Gastrocnemius medialis (tissue), 4 donors: ENCODE results near the gene OR14A2.

Source experiments
- POLR2A ChIP-seq, 2 donors: fragments of 450-650 bp; IDR thresholded peaks; one replicate each; pipeline ENCODE4 v1.6.1; 2017; ENCODE audit warnings: antibody characterized with exemption in 2 of 2, mild to moderate bottlenecking in 2 of 2, moderate library complexity in 2 of 2
- TF ChIP-seq, protein P1 (sequence below), 5 experiments: fragments of 450-650 bp in 3 of 5; fragments of 200-600 bp in 2 of 5; sonication (generic) in 2 of 5; IDR thresholded peaks in 4 of 5; conservative IDR thresholded peaks in 1 of 5; 1 replicate in 4 of 5; 2 replicates in 1 of 5; pipeline ENCODE4 v1.5.1; 2016 to 2019; ENCODE audit warnings: antibody characterized with exemption in 5 of 5, mild to moderate bottlenecking in 3 of 5, moderate library complexity in 3 of 5

DNA sequence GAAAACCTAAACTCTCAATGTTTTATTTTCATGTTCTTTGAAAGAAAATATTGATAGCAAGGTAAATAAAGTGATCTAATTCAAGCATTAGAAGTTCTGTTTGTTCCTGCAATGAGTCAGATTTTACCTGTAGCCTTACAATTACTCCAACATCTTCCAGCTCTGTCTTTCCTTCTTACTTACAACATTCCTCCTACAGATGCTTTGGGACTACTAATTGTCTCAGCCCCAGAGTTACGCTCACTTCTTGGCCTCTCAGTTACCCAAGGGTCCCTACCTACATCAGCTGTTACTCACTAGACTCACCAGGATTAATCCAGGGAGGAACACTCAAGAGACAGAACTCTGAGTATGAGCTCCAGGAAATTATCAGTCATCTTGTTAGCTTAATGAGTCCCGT lies 49.6 kb upstream of the OR14A2 start:
- TF ChIP-seq, protein P1, sequence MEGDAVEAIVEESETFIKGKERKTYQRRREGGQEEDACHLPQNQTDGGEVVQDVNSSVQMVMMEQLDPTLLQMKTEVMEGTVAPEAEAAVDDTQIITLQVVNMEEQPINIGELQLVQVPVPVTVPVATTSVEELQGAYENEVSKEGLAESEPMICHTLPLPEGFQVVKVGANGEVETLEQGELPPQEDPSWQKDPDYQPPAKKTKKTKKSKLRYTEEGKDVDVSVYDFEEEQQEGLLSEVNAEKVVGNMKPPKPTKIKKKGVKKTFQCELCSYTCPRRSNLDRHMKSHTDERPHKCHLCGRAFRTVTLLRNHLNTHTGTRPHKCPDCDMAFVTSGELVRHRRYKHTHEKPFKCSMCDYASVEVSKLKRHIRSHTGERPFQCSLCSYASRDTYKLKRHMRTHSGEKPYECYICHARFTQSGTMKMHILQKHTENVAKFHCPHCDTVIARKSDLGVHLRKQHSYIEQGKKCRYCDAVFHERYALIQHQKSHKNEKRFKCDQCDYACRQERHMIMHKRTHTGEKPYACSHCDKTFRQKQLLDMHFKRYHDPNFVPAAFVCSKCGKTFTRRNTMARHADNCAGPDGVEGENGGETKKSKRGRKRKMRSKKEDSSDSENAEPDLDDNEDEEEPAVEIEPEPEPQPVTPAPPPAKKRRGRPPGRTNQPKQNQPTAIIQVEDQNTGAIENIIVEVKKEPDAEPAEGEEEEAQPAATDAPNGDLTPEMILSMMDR (IDR thresholded peaks at IDR 0.05 in 4 of 5, conservative IDR thresholded peaks at IDR 0.05 in 1 of 5): no peak
- no peak for TF ChIP-seq POLR2A (IDR thresholded peaks at IDR 0.05)
